HPDE6-E6E7 (cell line): ENCODE results near the gene FTHL17.

ENCODE experiments used
- DNase-seq: peaks from one replicate; pipeline ENCODE4 v3.0.0; 2011; ENCODE audit warnings: missing footprints; ENCODE audit errors: extremely low spot score

Gene FTHL17

GRCh38 chrX:31038575-31039326 is 33.1 kb downstream of the FTHL17 start:
- DNase-seq: peak; percentile 23

GRCh38 chrX:31036895-31037294 is 34.9 kb downstream of the FTHL17 start:
- peak; percentile 27 for DNase-seq

GRCh38 chrX:31027351-31027750 is 44.5 kb downstream of the FTHL17 start:
- no peak for DNase-seq

GRCh38 chrX:31024866-31025265 is 47.0 kb downstream of the FTHL17 start:
- no peak for DNase-seq

- DNase-seq: no peak
Observed at GRCh38 chrX:31021537-31021936, 50.3 kb downstream of the FTHL17 start.
